Aorta (tissue), 5 donors: ENCODE data around the gene TPM2. TPM values are rescaled to one million over a fixed set of nuclear protein-coding genes. Genes with fewer than 3 reads are reported as not detected.
A peak's percentile ranks its signal among the peaks of the same experiment; 100 is the strongest.

ENCODE experiments used
- ATAC-seq: fragments of 200-7000 bp; cut with Tn5 transposase; one replicate; pipeline ENCODE4 v1.9.1; 2022; ENCODE audit warnings: moderate library complexity; ENCODE audit not compliant: low FRiP score
- DNase-seq, 2 donors: peaks; one replicate each; pipeline ENCODE4 v3.0.0-alpha.2; 2020
- H3K27ac ChIP-seq, 2 donors: one replicate each; pipeline ENCODE4 v1.5.1; 2013; ENCODE audit warnings: low read length in 2 of 2, mild to moderate bottlenecking in 2 of 2, moderate library complexity in 2 of 2, control low read depth in 1 of 2, inconsistent platforms in 1 of 2, low read depth in 1 of 2
- H3K27me3 ChIP-seq, 2 donors: one replicate each; pipeline ENCODE4 v1.6.1; 2013; ENCODE audit warnings: control low read depth in 1 of 2, low read length in 1 of 2, mild to moderate bottlenecking in 1 of 2, moderate library complexity in 1 of 2; ENCODE audit not compliant: insufficient read depth in 2 of 2, control insufficient read depth in 1 of 2
- H3K36me3 ChIP-seq, 2 donors: one replicate each; pipeline ENCODE4 v1.6.1; 2013; ENCODE audit warnings: control low read depth in 1 of 2, low read length in 1 of 2, mild to moderate bottlenecking in 1 of 2; ENCODE audit not compliant: insufficient read depth in 2 of 2, control insufficient read depth in 1 of 2
- H3K4me1 ChIP-seq, 2 donors: one replicate each; pipeline ENCODE4 v1.6.1; 2013; ENCODE audit warnings: low read length in 2 of 2, control low read depth in 1 of 2, mild to moderate bottlenecking in 1 of 2, moderate library complexity in 1 of 2; ENCODE audit not compliant: insufficient read depth in 2 of 2, control insufficient read depth in 1 of 2
- H3K4me3 ChIP-seq, 2 donors: one replicate each; pipeline ENCODE4 v1.5.1; 2013; ENCODE audit warnings: low read length in 2 of 2, control low read depth in 1 of 2, mild to moderate bottlenecking in 1 of 2
- H3K9me3 ChIP-seq: one replicate; pipeline ENCODE4 v1.6.1; 2013; ENCODE audit warnings: mild to moderate bottlenecking, low read length; ENCODE audit not compliant: control insufficient read depth
- WGBS, 2 donors: extraction: QIAGEN DNeasy Blood & Tissue Kit; methylation state at CpG; one replicate each; pipeline ENCODE4 v1.1.7; 2013; 5-methylcytosine and 5-hydroxymethylcytosine counted together
- intact Hi-C, 2 donors: fragments of 100-400 bp; cut with DNase I; formaldehyde crosslinking; loops; one replicate each; pipeline versions ENCODE4 v1.14.2 to v1.15.0; 2022
- polyA plus RNA-seq, 2 donors: library from polyadenylated mRNA; stranded (reverse); fragments of 200-250 nt; gene quantifications; one replicate each; pipeline ENCODE4 v1.2.3, GENCODE V29; 2013
- total RNA-seq, 2 donors: library from RNA; stranded (reverse); fragmentation: NEBNext Ultra II Directional; extraction: Animal tissue kit (Norgen Biotek cat#: 25700); gene quantifications; one replicate each; pipeline ENCODE4 v1.2.1, GENCODE V29; 2021
- donor health status: healthy with polysubstance abuse.
- donor health status: Bipolar disorder and iron deficiency.
- donor health status: DM: no; HTN: no; CAD: no.
- donor health status: DM: no; HTN: no; CAD: no.
- donor health status: DM: yes; HTN: yes; CAD: no.

The TPM2 gene
- total and polyA plus RNA-seq, 4 donors = 1,614 to 9,377 (median 6,599) TPM

DNA sequence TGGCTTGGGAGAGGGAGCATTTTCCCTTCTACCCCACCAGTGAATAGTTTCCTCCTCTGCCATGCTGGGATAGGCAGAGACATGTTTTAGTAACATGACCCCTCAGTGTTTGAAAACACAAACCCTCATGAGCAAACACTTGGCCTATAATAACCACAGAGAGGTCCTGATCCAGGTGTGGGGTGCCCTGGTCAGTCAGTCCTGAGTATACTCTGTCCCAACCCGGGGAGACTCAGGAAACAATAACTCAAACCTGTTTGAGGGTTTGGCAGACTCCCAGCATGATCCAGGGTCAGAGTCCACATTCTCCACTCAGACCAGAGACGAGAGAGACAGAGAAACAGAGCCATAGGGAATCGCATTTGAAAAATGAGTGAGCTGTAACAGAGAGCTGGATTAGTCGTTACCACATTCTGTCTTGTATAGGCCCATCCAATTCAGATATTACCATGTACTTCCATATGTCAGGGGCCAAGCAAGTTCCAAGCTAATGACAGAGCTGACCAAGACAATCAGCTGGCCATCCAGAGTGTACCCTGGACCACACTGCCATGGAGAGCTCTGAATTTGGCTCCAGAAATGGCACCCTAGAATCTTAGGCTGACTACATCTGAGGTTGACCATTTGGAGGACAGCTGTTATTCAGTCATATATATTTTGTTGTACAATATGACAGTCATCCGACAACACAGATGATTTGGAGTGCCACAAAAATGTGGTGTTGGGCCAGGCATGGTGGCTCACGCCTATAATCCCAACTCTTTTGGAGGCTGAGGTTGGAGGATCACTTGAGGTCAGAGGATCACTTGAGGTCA, 20.2 kb downstream of the TPM2 start:
- no peaks in the 10 kb centered on the region for H3K36me3 ChIP-seq
- H3K9me3 ChIP-seq = no peaks in the 10 kb centered on the region
- intact Hi-C loops = no loop called here
- H3K27ac ChIP-seq = no peak overlapping the region
- no peak overlapping the region for H3K4me3 ChIP-seq
- H3K4me1 ChIP-seq = no peaks in the 10 kb centered on the region
- DNase-seq = no peak
- H3K27me3 ChIP-seq = no peaks in the 10 kb centered on the region
- ATAC-seq = no peak
- 77% methylated on average over 6 of the region's 6 CpGs for WGBS, 2 donors

DNA sequence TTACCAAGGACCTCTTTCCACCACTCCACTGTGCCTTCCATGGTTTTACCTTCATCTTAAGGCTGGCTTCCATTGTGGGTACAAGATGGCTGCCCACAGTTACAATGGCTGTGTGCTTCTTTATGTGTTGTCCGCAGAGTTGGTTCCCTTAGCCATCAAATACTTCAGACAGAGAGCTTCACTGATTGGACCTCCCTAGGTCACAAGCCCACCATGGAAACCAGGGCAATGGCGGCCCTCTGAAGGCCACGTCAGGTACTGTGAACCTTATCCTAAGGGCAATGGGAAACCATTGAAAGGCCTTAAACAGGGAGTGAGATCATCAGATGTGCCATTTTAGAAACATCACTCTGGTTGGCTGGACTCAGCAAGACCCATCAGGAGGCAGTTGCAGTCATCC, 21.8 kb downstream of the TPM2 start:
- intact Hi-C loops = no loop called here
- Histone ChIP-seq H3K27me3 (no peaks in the 10 kb centered on the region), H3K36me3 (no peaks in the 10 kb centered on the region), H3K9me3 (no peaks in the 10 kb centered on the region), H3K27ac (no peak overlapping the region), H3K4me1 (peaks cover 0 to under 1% of the 10 kb centered on the region in 2 donors), H3K4me3 (no peak overlapping the region)
- 98 to 99% methylated on average over 3 of the region's 3 CpGs for WGBS, 2 donors
- DNase-seq (no peak), ATAC-seq (no peak)

DNA sequence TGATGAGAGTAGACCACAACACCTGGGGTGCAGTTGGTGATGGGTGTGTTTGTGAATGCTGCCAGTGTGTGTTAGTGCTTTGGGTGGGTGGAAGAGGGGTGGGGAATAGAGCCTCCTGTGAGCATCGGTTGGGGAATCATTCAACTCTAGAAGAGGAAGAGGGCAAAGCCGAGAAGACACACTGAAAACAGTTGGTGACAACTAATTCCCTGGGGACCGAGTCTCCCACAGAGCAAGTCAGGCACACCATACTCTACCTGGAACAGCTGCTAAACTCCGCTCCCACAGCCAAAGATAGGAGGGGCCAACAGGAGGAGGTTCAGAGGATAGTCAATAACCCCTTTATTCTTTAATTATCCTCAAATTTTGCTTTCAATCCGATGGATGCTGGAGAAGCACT, 23.2 kb downstream of the TPM2 start:
- Histone ChIP-seq H3K4me1 (peaks cover 0 to 2% of the 10 kb centered on the region in 2 donors), H3K36me3 (no peaks in the 10 kb centered on the region), H3K9me3 (no peaks in the 10 kb centered on the region), H3K27me3 (no peaks in the 10 kb centered on the region), H3K27ac (no peak overlapping the region), H3K4me3 (no peak overlapping the region)
- 90 to 94% methylated on average over 5 of the region's 5 CpGs for WGBS, 2 donors
- no peak for ATAC-seq
- intact Hi-C loops = no loop called here
- no peak for DNase-seq

DNA sequence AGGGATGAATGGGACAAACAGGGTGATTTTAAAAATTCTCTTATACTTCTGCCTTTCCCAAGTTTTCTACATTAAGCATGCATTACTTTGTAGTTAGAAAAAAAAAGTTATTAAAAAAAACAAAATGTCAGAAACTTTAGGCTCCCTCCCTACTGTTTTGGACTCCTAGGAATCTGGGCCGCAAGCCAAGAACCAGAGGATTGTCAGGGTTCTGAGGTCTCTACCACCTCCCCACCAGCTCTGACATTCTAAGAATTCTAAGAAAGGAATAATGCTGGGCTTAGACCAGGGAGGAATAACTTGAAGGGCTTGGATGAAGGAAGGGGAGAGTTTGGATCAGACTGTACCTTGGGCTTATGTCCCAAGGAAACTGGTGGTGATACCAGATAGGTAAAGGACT, 23.7 kb downstream of the TPM2 start:
- ATAC-seq = no peak
- Histone ChIP-seq H3K4me3 (no peak overlapping the region), H3K9me3 (no peaks in the 10 kb centered on the region), H3K27me3 (no peaks in the 10 kb centered on the region), H3K36me3 (no peaks in the 10 kb centered on the region), H3K4me1 (peaks cover 0 to 2% of the 10 kb centered on the region in 2 donors), H3K27ac (peak overlapping the region in 1 of 2 donors; percentile 28)
- intact Hi-C loops = no loop called here
- no peak for DNase-seq
- WGBS, 2 donors = 10 to 20% methylated on average over 1 of the region's 1 CpG

DNA sequence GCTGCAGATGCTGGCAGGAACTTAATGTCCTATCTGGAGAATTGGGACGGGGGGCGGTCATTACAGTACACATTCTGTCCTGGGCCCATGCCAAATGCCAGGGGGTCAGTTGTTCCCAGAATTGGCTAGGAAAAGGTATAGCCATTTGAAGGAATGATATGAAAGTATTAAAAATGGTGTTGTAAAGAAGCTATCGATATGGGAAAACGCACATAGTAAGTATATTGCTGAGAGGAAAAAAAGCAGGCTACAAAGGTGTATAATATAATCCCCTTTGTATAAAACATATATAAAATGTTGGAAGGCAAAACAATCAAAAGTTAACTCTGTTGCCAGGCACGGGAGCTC, 24.3 kb downstream of the TPM2 start:
- Histone ChIP-seq H3K27ac (no peak overlapping the region), H3K36me3 (no peaks in the 10 kb centered on the region), H3K4me3 (peak overlapping the region; percentile 15 to 43), H3K4me1 (peaks cover 0 to 2% of the 10 kb centered on the region in 2 donors), H3K9me3 (no peaks in the 10 kb centered on the region), H3K27me3 (no peaks in the 10 kb centered on the region)
- intact Hi-C loops = no loop called here
- DNase-seq (no peak), ATAC-seq (no peak)
- WGBS, 2 donors = 12 to 17% methylated on average over 5 of the region's 5 CpGs

DNA sequence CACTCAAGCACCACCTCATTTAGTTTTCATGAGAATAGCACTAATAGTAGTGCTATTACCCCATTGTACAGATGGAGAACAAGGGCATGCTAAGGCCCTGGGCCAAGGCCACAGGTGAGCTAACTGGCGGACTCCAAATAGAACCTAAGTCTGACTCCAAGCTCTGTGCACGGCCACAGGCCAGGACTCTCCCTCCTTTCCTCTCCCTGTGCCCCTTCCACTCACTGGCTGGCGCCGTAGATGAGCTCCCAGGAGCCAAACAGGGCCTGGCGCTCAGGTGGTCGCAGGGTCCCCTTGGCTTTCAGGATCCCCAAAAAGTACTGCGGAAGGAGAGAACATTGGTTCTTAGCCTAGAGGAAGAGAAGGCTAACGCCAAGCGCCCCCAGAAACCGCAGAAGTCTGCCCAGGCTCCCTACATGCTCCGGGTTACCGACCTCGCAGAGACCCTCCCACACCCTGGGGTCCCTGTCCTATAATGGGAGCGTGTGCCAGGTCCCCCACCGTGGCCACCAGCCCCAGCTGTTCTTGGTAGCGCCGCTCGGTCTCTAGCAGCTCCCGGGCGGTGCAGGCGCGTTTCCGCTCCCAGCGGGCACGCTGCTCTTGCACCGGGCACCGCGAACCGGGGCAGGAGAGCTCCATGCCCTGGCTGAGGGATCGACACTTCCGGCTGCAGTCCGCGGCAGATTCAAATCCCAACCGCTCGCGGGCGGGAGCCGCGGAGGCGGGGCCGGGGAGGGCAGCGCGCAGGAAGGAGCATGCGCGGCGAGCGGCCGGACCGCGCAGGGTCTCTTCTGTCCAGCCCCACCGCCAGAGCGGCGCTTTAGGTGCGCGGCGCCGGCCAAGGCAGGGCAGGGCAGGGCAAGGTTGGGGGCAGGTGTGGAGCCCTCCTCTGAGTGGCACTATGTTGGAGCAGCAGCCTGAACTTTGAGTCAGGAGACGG, 24.9 kb downstream of the TPM2 start, which contains the start of gene ARHGEF39:
Gene ARHGEF39, minus strand, starts transcription at position 665 of the 940 bp plus-strand sequence. Its CDS starts 26 bp downstream, at position 639.
- peaks cover 0 to 2% of the 10 kb centered on the region in 2 donors for H3K4me1 ChIP-seq
- no peaks in the 10 kb centered on the region for H3K36me3 ChIP-seq
- WGBS, 2 donors = 7% methylated on average over 58 of the region's 58 CpGs
- intact Hi-C loops = no loop called here
- no peaks in the 10 kb centered on the region for H3K9me3 ChIP-seq
- H3K27ac ChIP-seq = peak within 1 kb of the TSS in 1 of 2 donors; percentile 13
- ATAC-seq (peak; percentile 88), DNase-seq (peak; percentile 89 to 95)
- no peaks in the 10 kb centered on the region for H3K27me3 ChIP-seq
- peak within 1 kb of the TSS; percentile 15 to 43 for H3K4me3 ChIP-seq

DNA sequence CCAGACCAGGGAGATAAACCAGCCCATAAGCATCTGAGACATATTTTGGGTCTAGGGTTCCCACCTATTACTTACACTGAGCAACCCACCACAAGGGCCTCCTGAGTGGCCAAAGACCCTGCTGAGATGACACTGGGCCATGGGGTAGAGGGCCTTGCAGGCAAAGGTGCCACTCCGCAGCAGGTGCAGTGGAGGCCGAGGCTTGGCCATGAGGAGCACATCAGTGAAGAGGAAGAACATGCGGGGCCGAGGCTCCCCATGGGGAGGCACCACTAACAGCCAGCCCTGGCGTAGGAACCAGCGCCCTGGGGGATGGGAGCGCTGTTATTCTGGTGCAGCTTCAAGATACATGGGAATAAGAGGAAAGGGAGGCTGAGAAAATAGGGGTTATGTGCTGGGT, 27.3 kb downstream of the TPM2 start:
- Histone ChIP-seq H3K27ac (peak overlapping the region in 1 of 2 donors; percentile 66), H3K36me3 (no peaks in the 10 kb centered on the region), H3K4me1 (peaks cover 0 to 2% of the 10 kb centered on the region in 2 donors), H3K27me3 (no peaks in the 10 kb centered on the region), H3K9me3 (no peaks in the 10 kb centered on the region), H3K4me3 (no peak overlapping the region)
- intact Hi-C loops = no loop called here
- DNase-seq (no peak), ATAC-seq (no peak)
- 75 to 78% methylated on average over 7 of the region's 7 CpGs for WGBS, 2 donors

DNA sequence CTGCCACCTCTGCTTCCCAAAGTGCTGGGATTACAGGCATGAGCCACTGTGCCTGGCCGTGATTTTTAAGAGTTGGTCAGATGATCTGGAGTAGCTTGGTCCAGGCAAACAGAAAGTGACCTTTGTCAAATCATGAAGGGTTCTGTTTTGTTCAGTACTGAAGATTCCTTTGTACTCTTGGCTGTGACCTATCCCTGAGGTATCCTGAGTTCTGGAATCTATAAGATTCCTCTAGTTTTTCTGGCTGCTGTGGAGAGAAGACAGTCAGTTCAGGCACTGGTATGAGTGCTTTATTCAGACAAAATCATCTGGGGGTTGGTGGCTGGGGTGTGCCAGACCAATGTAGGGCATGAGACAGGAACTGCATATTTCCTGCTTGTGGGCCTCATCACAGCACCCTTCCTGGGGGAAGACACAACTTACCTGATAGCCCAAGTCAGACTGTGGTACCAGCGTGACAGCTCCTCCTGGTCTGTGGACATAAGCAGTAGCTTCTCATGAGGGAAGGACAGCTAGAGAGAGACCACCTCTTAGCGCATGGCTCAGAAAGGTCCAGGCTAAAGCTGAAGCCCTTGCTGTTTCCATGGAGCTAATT, 27.9 kb downstream of the TPM2 start:
- Histone ChIP-seq H3K4me1 (peaks cover 0 to 2% of the 10 kb centered on the region in 2 donors), H3K27me3 (no peaks in the 10 kb centered on the region), H3K4me3 (no peak overlapping the region), H3K27ac (peak overlapping the region; percentile 15 to 66), H3K9me3 (no peaks in the 10 kb centered on the region), H3K36me3 (no peaks in the 10 kb centered on the region)
- ATAC-seq (no peak), DNase-seq (no peak)
- WGBS, 2 donors = 59 to 60% methylated on average over 3 of the region's 3 CpGs
- intact Hi-C loops = loop anchor here in 1 of 2 donors (2.0 kb wide), 1 partner anchor 27 kb away; the partner anchor contains the start of gene TPM2
